ENCODE data around the gene ACTN4.
"Not testable (repeated sequence)": the region's sequence is repeated elsewhere in the genome, so short reads cannot be mapped to it uniquely, and the experiment has no call there.

ACTN4 gene

GRCh38 chr19:38759590-38760003 is 112.1 kb downstream of the ACTN4 start:
- no peak for TF ChIP-seq CTCF (conservative IDR thresholded peaks at IDR 0.05)
- TF ChIP-seq ZFX (IDR thresholded peaks at IDR 0.05), result no peak
- no peak overlapping the region for H3K27ac ChIP-seq

GRCh38 chr19:38760805-38761517 is 113.5 kb downstream of the ACTN4 start:
- not testable (repeated sequence) for H3K27ac ChIP-seq

- H3K27ac ChIP-seq, result not testable (repeated sequence)
Observed at GRCh38 chr19:38761884-38762389, 114.5 kb downstream of the ACTN4 start.

- no peak overlapping the region for H3K27ac ChIP-seq
- TF ChIP-seq ZFX (IDR thresholded peaks at IDR 0.05) (no peak), CTCF (conservative IDR thresholded peaks at IDR 0.05) (no peak)
Observed at GRCh38 chr19:38763795-38764220, 116.4 kb downstream of the ACTN4 start.

- no peak for TF ChIP-seq ZFX (IDR thresholded peaks at IDR 0.05)
- TF ChIP-seq CTCF (conservative IDR thresholded peaks at IDR 0.05), result no peak
- no peak overlapping the region for H3K27ac ChIP-seq
Observed at GRCh38 chr19:38765214-38765613, 117.8 kb downstream of the ACTN4 start.

- H3K27ac ChIP-seq, result no peak overlapping the region
- TF ChIP-seq ZFX (IDR thresholded peaks at IDR 0.05), result no peak
Observed at GRCh38 chr19:38766276-38767047, 119.0 kb downstream of the ACTN4 start.

GRCh38 chr19:38769635-38770211 is 122.3 kb downstream of the ACTN4 start:
- no peak overlapping the region for H3K27ac ChIP-seq
- peak; percentile 78 for TF ChIP-seq CTCF (conservative IDR thresholded peaks at IDR 0.05)
- TF ChIP-seq ZFX (IDR thresholded peaks at IDR 0.05), result no peak

- H3K27ac ChIP-seq, result not testable (repeated sequence)
Observed at GRCh38 chr19:38770228-38770948, 122.9 kb downstream of the ACTN4 start.

GRCh38 chr19:38770949-38771275 is 123.5 kb downstream of the ACTN4 start:
- not testable (repeated sequence) for H3K27ac ChIP-seq

GRCh38 chr19:38771569-38771968 is 124.1 kb downstream of the ACTN4 start:
- not testable (repeated sequence) for H3K27ac ChIP-seq

Measured in C4-2B (cell line).